WTC11 (cell line): ENCODE data around the gene SHANK1. TPM values are rescaled to one million over a fixed set of nuclear protein-coding genes. Genes with fewer than 3 reads are reported as not detected.

ENCODE experiments used
- ATAC-seq: fragments of 200-7000 bp; cut with Tn5 transposase; 2 replicates; pipeline ENCODE4 v1.10.0; 2021; ENCODE audit warnings: mild to moderate bottlenecking, moderate library complexity
- CTCF ChIA-PET: fragments of 300-600 bp; sonication (Branson Sonifier 250); formaldehyde crosslinking; loops from one replicate; lab custom pipeline; 2021; ENCODE audit warnings: antibody characterized with exemption; lab: Charles Lee
- POLR2A ChIA-PET: fragments of 350-600 bp; sonication (Branson Sonifier 250); formaldehyde crosslinking; loops from one replicate; lab custom pipeline; 2021; ENCODE audit warnings: antibody characterized with exemption; lab: Charles Lee
- DNase-seq: peaks from one replicate; pipeline ENCODE4 v3.0.0; 2021; ENCODE audit warnings: low spot score
- H3K27ac Mint-ChIP-seq: 2 replicates; pipeline ENCODE4 v1.8.0; 2021; ENCODE audit warnings: mixed read lengths
- H3K27me3 Mint-ChIP-seq: 2 replicates; pipeline ENCODE4 v1.8.0; 2021; ENCODE audit warnings: low read depth, mild to moderate bottlenecking, moderate library complexity, mixed read lengths
- H3K36me3 Mint-ChIP-seq: 2 replicates; pipeline ENCODE4 v1.8.0; 2021; ENCODE audit warnings: mixed read lengths
- H3K4me1 Mint-ChIP-seq: 2 replicates; pipeline ENCODE4 v1.8.0; 2022; ENCODE audit warnings: mixed read lengths
- H3K4me3 Mint-ChIP-seq: 2 replicates; pipeline ENCODE4 v1.8.0; 2021; ENCODE audit warnings: mild to moderate bottlenecking, moderate library complexity, mixed read lengths
- H3K9me3 Mint-ChIP-seq: 2 replicates; pipeline ENCODE4 v1.8.0; 2021; ENCODE audit warnings: mixed read lengths
- ATF1 ChIP-seq: sonication (generic); formaldehyde crosslinking; IDR thresholded peaks from 2 replicates; pipeline ENCODE4 v1.8.1; 2023; ENCODE audit warnings: mild to moderate bottlenecking, moderate library complexity, missing genetic modification reagents
- CBFB ChIP-seq: sonication (generic); formaldehyde crosslinking; IDR thresholded peaks from 2 replicates; pipeline ENCODE4 v1.8.1; 2022; ENCODE audit warnings: mild to moderate bottlenecking, low read depth, missing genetic modification reagents
- CTCF ChIP-seq: fragments of 200-600 bp; IDR thresholded peaks from 2 replicates; pipeline ENCODE4 v1.8.0; 2022; ENCODE audit warnings: antibody characterized with exemption
- E2F1 ChIP-seq: sonication (generic); formaldehyde crosslinking; IDR thresholded peaks from 2 replicates; pipeline ENCODE4 v1.8.0; 2022; ENCODE audit warnings: mild to moderate bottlenecking, missing genetic modification reagents
- GABPB1 ChIP-seq: sonication (generic); formaldehyde crosslinking; IDR thresholded peaks from 2 replicates; pipeline ENCODE4 v1.8.1; 2023; ENCODE audit warnings: mild to moderate bottlenecking, missing genetic modification reagents
- KAT7 ChIP-seq: sonication (generic); formaldehyde crosslinking; IDR thresholded peaks from 2 replicates; pipeline ENCODE4 v1.8.1; 2023; ENCODE audit warnings: missing genetic modification reagents, mild to moderate bottlenecking, borderline replicate concordance
- MYBL2 ChIP-seq: sonication (generic); formaldehyde crosslinking; IDR thresholded peaks from 2 replicates; pipeline ENCODE4 v1.8.1; 2023; ENCODE audit warnings: mild to moderate bottlenecking, moderate library complexity, missing genetic modification reagents
- NFE2L1 ChIP-seq: sonication (generic); formaldehyde crosslinking; IDR thresholded peaks from 2 replicates; pipeline ENCODE4 v1.8.1; 2023; ENCODE audit warnings: missing genetic modification reagents
- NFYB ChIP-seq: sonication (generic); formaldehyde crosslinking; conservative IDR thresholded peaks from 2 replicates; pipeline ENCODE4 v1.8.0; 2022; ENCODE audit warnings: low read depth, missing genetic modification reagents
- SMAD3 ChIP-seq: sonication (generic); formaldehyde crosslinking; IDR thresholded peaks from 2 replicates; pipeline ENCODE4 v1.8.0; 2022; ENCODE audit warnings: missing genetic modification reagents, mild to moderate bottlenecking, borderline replicate concordance
- SOX15 ChIP-seq: fragments of 250-450 bp; sonication (Bioruptor Pico); IDR thresholded peaks from 2 replicates; pipeline ENCODE4 v1.9.0; 2021; ENCODE audit warnings: mild to moderate bottlenecking
- SP1 ChIP-seq: sonication (generic); formaldehyde crosslinking; conservative IDR thresholded peaks from 2 replicates; pipeline ENCODE4 v1.8.1; 2022; ENCODE audit warnings: missing genetic modification reagents
- STAT6 ChIP-seq: sonication (generic); formaldehyde crosslinking; conservative IDR thresholded peaks from 2 replicates; pipeline ENCODE4 v1.8.1; 2023; ENCODE audit warnings: mild to moderate bottlenecking, low read depth, missing genetic modification reagents, moderate library complexity
- TEAD4 ChIP-seq: sonication (generic); formaldehyde crosslinking; IDR thresholded peaks from 2 replicates; pipeline ENCODE4 v1.8.0; 2022; ENCODE audit warnings: mild to moderate bottlenecking, missing genetic modification reagents
- USF2 ChIP-seq: sonication (generic); formaldehyde crosslinking; IDR thresholded peaks from 2 replicates; pipeline ENCODE4 v1.8.1; 2023; ENCODE audit warnings: mild to moderate bottlenecking, missing genetic modification reagents, moderate library complexity
- ZNF138 ChIP-seq: sonication (generic); formaldehyde crosslinking; conservative IDR thresholded peaks from 2 replicates; pipeline ENCODE4 v1.8.1; 2022; ENCODE audit warnings: mild to moderate bottlenecking, moderate library complexity, missing genetic modification reagents
- ZNF219 ChIP-seq: sonication (generic); formaldehyde crosslinking; IDR thresholded peaks from 2 replicates; pipeline ENCODE4 v1.8.0; 2023; ENCODE audit warnings: missing genetic modification reagents, mild to moderate bottlenecking, borderline replicate concordance
- ZNF232 ChIP-seq: sonication (generic); formaldehyde crosslinking; IDR thresholded peaks from 2 replicates; pipeline ENCODE4 v1.8.0; 2022; ENCODE audit warnings: mild to moderate bottlenecking, missing genetic modification reagents
- ZNF263 ChIP-seq: sonication (generic); formaldehyde crosslinking; IDR thresholded peaks from 2 replicates; pipeline ENCODE4 v1.8.1; 2022; ENCODE audit warnings: low read depth, mild to moderate bottlenecking, moderate library complexity, missing genetic modification reagents
- ZNF423 ChIP-seq: fragments of 250-450 bp; sonication (Bioruptor Pico); IDR thresholded peaks from 2 replicates; pipeline ENCODE4 v2.1.2; 2022; ENCODE audit warnings: mild to moderate bottlenecking, moderate library complexity
- ZNF671 ChIP-seq: fragments of 250-450 bp; sonication (Bioruptor Pico); IDR thresholded peaks from 2 replicates; pipeline ENCODE4 v1.8.0; 2021; ENCODE audit warnings: mild to moderate bottlenecking
- ZSCAN18 ChIP-seq: fragments of 250-450 bp; sonication (Bioruptor Pico); IDR thresholded peaks from 2 replicates; pipeline ENCODE4 v2.1.2; 2022; ENCODE audit warnings: mild to moderate bottlenecking, moderate library complexity
- total RNA-seq: library from RNA; stranded (reverse); gene quantifications from 3 replicates; pipeline ENCODE4 v1.2.3, GENCODE V29; 2021
- TF ChIP-seq, protein P1 (sequence below): sonication (generic); formaldehyde crosslinking; IDR thresholded peaks from 2 replicates; pipeline ENCODE4 v1.8.0; 2022; ENCODE audit warnings: mild to moderate bottlenecking, missing genetic modification reagents
- TF ChIP-seq, protein P2 (sequence below): sonication (generic); formaldehyde crosslinking; IDR thresholded peaks from 2 replicates; pipeline ENCODE4 v1.8.1; 2022; ENCODE audit warnings: mild to moderate bottlenecking, moderate library complexity, missing genetic modification reagents
- TF ChIP-seq, protein P3 (sequence below): sonication (generic); formaldehyde crosslinking; IDR thresholded peaks from 2 replicates; pipeline ENCODE4 v1.8.1; 2022; ENCODE audit warnings: low read depth, mild to moderate bottlenecking, moderate library complexity, missing genetic modification reagents, borderline replicate concordance

SHANK1 gene
- total RNA-seq, 1 experiment from 2014 or later = 8.7 TPM

- Mint-ChIP-seq H3K4me3 (no peak overlapping the region), H3K27me3 (peaks cover 60% of the 10 kb centered on the region), H3K4me1 (peaks cover 16% of the 10 kb centered on the region), H3K9me3 (peaks cover 12% of the 10 kb centered on the region), H3K36me3 (peaks cover 8% of the 10 kb centered on the region), H3K27ac (no peak overlapping the region)
- no peak for DNase-seq
- TF ChIP-seq NFYB (CRISPR knock-in tag) (no peak), CBFB (no peak), ZNF263 (CRISPR knock-in tag) (no peak), ZNF423 (CRISPR knock-in tag) (no peak), ZSCAN18 (no peak), SP1 (CRISPR knock-in tag) (no peak), KAT7 (CRISPR knock-in tag) (no peak), USF2 (CRISPR knock-in tag) (no peak), E2F1 (CRISPR knock-in tag) (no peak), STAT6 (no peak), ATF1 (no peak), ZNF232 (no peak), SMAD3 (CRISPR knock-in tag) (no peak), GABPB1 (CRISPR knock-in tag) (no peak), MYBL2 (no peak), NFE2L1 (CRISPR knock-in tag) (no peak)
- TF ChIP-seq, protein P1, sequence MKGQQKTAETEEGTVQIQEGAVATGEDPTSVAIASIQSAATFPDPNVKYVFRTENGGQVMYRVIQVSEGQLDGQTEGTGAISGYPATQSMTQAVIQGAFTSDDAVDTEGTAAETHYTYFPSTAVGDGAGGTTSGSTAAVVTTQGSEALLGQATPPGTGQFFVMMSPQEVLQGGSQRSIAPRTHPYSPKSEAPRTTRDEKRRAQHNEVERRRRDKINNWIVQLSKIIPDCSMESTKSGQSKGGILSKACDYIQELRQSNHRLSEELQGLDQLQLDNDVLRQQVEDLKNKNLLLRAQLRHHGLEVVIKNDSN (CRISPR knock-in tag) = no peak
- TF ChIP-seq, protein P2, sequence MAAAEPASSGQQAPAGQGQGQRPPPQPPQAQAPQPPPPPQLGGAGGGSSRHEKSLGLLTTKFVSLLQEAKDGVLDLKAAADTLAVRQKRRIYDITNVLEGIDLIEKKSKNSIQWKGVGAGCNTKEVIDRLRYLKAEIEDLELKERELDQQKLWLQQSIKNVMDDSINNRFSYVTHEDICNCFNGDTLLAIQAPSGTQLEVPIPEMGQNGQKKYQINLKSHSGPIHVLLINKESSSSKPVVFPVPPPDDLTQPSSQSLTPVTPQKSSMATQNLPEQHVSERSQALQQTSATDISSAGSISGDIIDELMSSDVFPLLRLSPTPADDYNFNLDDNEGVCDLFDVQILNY (CRISPR knock-in tag) = no peak
- no peak for ATAC-seq
- POLR2A ChIA-PET = no interaction called here
- CTCF ChIA-PET = interaction anchor here (4.5 kb wide), 1 partner anchor 107 kb away, joined by 13 read pairs; no protein-coding TSS in a partner anchor
Observed at GRCh38 chr19:50663482-50663790, 56.2 kb downstream of the SHANK1 start.

- DNase-seq (no peak), ATAC-seq (no peak)
- peaks cover 8% of the 10 kb centered on the region for H3K36me3 Mint-ChIP-seq
- H3K27me3 Mint-ChIP-seq = peaks cover 60% of the 10 kb centered on the region
- H3K9me3 Mint-ChIP-seq = peaks cover 12% of the 10 kb centered on the region
- no peak overlapping the region for H3K27ac Mint-ChIP-seq
- TF ChIP-seq ZNF219 (CRISPR knock-in tag) (no peak), ZNF671 (CRISPR knock-in tag) (no peak), ZNF138 (no peak), TEAD4 (CRISPR knock-in tag) (no peak), SOX15 (no peak), CTCF (no peak)
- TF ChIP-seq, protein P3, sequence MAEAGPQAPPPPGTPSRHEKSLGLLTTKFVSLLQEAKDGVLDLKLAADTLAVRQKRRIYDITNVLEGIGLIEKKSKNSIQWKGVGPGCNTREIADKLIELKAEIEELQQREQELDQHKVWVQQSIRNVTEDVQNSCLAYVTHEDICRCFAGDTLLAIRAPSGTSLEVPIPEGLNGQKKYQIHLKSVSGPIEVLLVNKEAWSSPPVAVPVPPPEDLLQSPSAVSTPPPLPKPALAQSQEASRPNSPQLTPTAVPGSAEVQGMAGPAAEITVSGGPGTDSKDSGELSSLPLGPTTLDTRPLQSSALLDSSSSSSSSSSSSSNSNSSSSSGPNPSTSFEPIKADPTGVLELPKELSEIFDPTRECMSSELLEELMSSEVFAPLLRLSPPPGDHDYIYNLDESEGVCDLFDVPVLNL (CRISPR knock-in tag) = no peak
- ChIA-PET POLR2A (no interaction called here), CTCF (interaction anchor here (4.5 kb wide), 1 partner anchor 106 kb away, joined by 13 read pairs; no protein-coding TSS in a partner anchor)
- H3K4me1 Mint-ChIP-seq = peaks cover 16% of the 10 kb centered on the region
- H3K4me3 Mint-ChIP-seq = no peak overlapping the region
Observed at GRCh38 chr19:50662651-50663481, 56.7 kb downstream of the SHANK1 start.
